ENCODE results near the gene RREB1. TPM values are rescaled to one million over a fixed set of nuclear protein-coding genes. Genes with fewer than 3 reads are reported as not detected.

Gene RREB1
- total RNA-seq, 2 donors from 2014 or later: 34.7 to 48.1 TPM

GRCh38 chr6:7138046-7138531 lies 30.3 kb downstream of the RREB1 start:
- Mint-ChIP-seq H3K27ac (peak overlapping the region; percentile 95), H3K4me1 (peaks cover 32% of the 10 kb centered on the region), H3K36me3 (ENCODE audit: low read depth) (no peaks in the 10 kb centered on the region), H3K4me3 (peak overlapping the region; percentile 87), H3K27me3 (no peaks in the 10 kb centered on the region)
- DNase-seq: no peak
- H3K9me3 ChIP-seq (ENCODE audit: control insufficient read depth, low read length, poor library complexity, severe bottlenecking): no peaks in the 10 kb centered on the region
- ATAC-seq: no peak

GRCh38 chr6:7138921-7139358 lies 31.2 kb downstream of the RREB1 start:
- peak overlapping the region; percentile 39 for H3K4me3 Mint-ChIP-seq
- peak in 2 of 3 donors; percentile 15 to 25 for DNase-seq
- ATAC-seq: peak; percentile 55
- peak overlapping the region; percentile 95 for H3K27ac Mint-ChIP-seq
- H3K9me3 ChIP-seq (ENCODE audit: control insufficient read depth, low read length, poor library complexity, severe bottlenecking): no peaks in the 10 kb centered on the region
- H3K4me1 Mint-ChIP-seq: peaks cover 30% of the 10 kb centered on the region
- H3K36me3 Mint-ChIP-seq (ENCODE audit: low read depth): no peaks in the 10 kb centered on the region
- no peaks in the 10 kb centered on the region for H3K27me3 Mint-ChIP-seq

GRCh38 chr6:7139835-7140470 lies 32.2 kb downstream of the RREB1 start:
- H3K27me3 Mint-ChIP-seq: no peaks in the 10 kb centered on the region

GRCh38 chr6:7140631-7141378 lies 33.0 kb downstream of the RREB1 start:
- peak overlapping the region; percentile 82 for H3K4me3 Mint-ChIP-seq
- peak; percentile 84 for ATAC-seq
- H3K9me3 ChIP-seq (ENCODE audit: control insufficient read depth, low read length, poor library complexity, severe bottlenecking): no peaks in the 10 kb centered on the region
- H3K4me1 Mint-ChIP-seq: peaks cover 40% of the 10 kb centered on the region
- H3K27ac Mint-ChIP-seq: peak overlapping the region; percentile 74
- no peaks in the 10 kb centered on the region for H3K36me3 Mint-ChIP-seq (ENCODE audit: low read depth)
- H3K27me3 Mint-ChIP-seq: no peaks in the 10 kb centered on the region
- peak; percentile 69 to 74 (median 70) for DNase-seq

More at GRCh38 chr6:7139835-7140470, 32.2 kb downstream of the RREB1 start:
- Mint-ChIP-seq H3K4me3 (peak overlapping the region; percentile 81), H3K36me3 (ENCODE audit: low read depth) (no peaks in the 10 kb centered on the region), H3K4me1 (peaks cover 32% of the 10 kb centered on the region), H3K27ac (peak overlapping the region; percentile 95)
- no peaks in the 10 kb centered on the region for H3K9me3 ChIP-seq (ENCODE audit: control insufficient read depth, low read length, poor library complexity, severe bottlenecking)
- ATAC-seq: no peak
- no peak for DNase-seq

GRCh38 chr6:7142228-7142801 lies 34.6 kb downstream of the RREB1 start:
- H3K27me3 Mint-ChIP-seq: no peaks in the 10 kb centered on the region
- H3K36me3 Mint-ChIP-seq (ENCODE audit: low read depth): no peaks in the 10 kb centered on the region
- no peaks in the 10 kb centered on the region for H3K9me3 ChIP-seq (ENCODE audit: control insufficient read depth, low read length, poor library complexity, severe bottlenecking)
- no peak for ATAC-seq
- peaks cover 48% of the 10 kb centered on the region for H3K4me1 Mint-ChIP-seq
- peak overlapping the region; percentile 61 for H3K4me3 Mint-ChIP-seq
- no peak for DNase-seq
- peak overlapping the region; percentile 61 for H3K27ac Mint-ChIP-seq

GRCh38 chr6:7142918-7143475 lies 35.2 kb downstream of the RREB1 start:
- Mint-ChIP-seq H3K27ac (no peak overlapping the region), H3K4me3 (peak overlapping the region; percentile 66), H3K27me3 (no peaks in the 10 kb centered on the region), H3K36me3 (ENCODE audit: low read depth) (no peaks in the 10 kb centered on the region), H3K4me1 (peaks cover 50% of the 10 kb centered on the region)
- ATAC-seq: no peak
- DNase-seq: no peak
- no peaks in the 10 kb centered on the region for H3K9me3 ChIP-seq (ENCODE audit: control insufficient read depth, low read length, poor library complexity, severe bottlenecking)

GRCh38 chr6:7143476-7143974 lies 35.8 kb downstream of the RREB1 start:
- no peaks in the 10 kb centered on the region for H3K36me3 Mint-ChIP-seq (ENCODE audit: low read depth)
- no peaks in the 10 kb centered on the region for H3K27me3 Mint-ChIP-seq
- no peak for DNase-seq
- H3K27ac Mint-ChIP-seq: no peak overlapping the region
- no peaks in the 10 kb centered on the region for H3K9me3 ChIP-seq (ENCODE audit: control insufficient read depth, low read length, poor library complexity, severe bottlenecking)
- peaks cover 48% of the 10 kb centered on the region for H3K4me1 Mint-ChIP-seq
- ATAC-seq: no peak
- peak overlapping the region; percentile 66 for H3K4me3 Mint-ChIP-seq

GRCh38 chr6:7144872-7145584 lies 37.3 kb downstream of the RREB1 start:
- H3K9me3 ChIP-seq (ENCODE audit: control insufficient read depth, low read length, poor library complexity, severe bottlenecking): no peaks in the 10 kb centered on the region
- no peak for DNase-seq
- no peaks in the 10 kb centered on the region for H3K27me3 Mint-ChIP-seq
- peak overlapping the region; percentile 5 for H3K4me3 Mint-ChIP-seq
- no peaks in the 10 kb centered on the region for H3K36me3 Mint-ChIP-seq (ENCODE audit: low read depth)
- H3K27ac Mint-ChIP-seq: no peak overlapping the region
- H3K4me1 Mint-ChIP-seq: peaks cover 45% of the 10 kb centered on the region
- no peak for ATAC-seq

GRCh38 chr6:7145585-7145884 lies 37.8 kb downstream of the RREB1 start:
- no peaks in the 10 kb centered on the region for H3K9me3 ChIP-seq (ENCODE audit: control insufficient read depth, low read length, poor library complexity, severe bottlenecking)
- peak overlapping the region; percentile 5 for H3K4me3 Mint-ChIP-seq
- ATAC-seq (no peak), DNase-seq (no peak)
- no peaks in the 10 kb centered on the region for H3K27me3 Mint-ChIP-seq
- no peaks in the 10 kb centered on the region for H3K36me3 Mint-ChIP-seq (ENCODE audit: low read depth)
- peaks cover 48% of the 10 kb centered on the region for H3K4me1 Mint-ChIP-seq
- H3K27ac Mint-ChIP-seq: no peak overlapping the region

GRCh38 chr6:7145885-7146828 lies 38.4 kb downstream of the RREB1 start:
- Mint-ChIP-seq H3K36me3 (ENCODE audit: low read depth) (no peaks in the 10 kb centered on the region), H3K27me3 (no peaks in the 10 kb centered on the region), H3K4me1 (peaks cover 52% of the 10 kb centered on the region), H3K27ac (no peak overlapping the region), H3K4me3 (peak overlapping the region; percentile 41)
- H3K9me3 ChIP-seq (ENCODE audit: control insufficient read depth, low read length, poor library complexity, severe bottlenecking): no peaks in the 10 kb centered on the region
- ATAC-seq: peak; percentile 50
- DNase-seq: no peak

GRCh38 chr6:7147051-7147671 lies 39.4 kb downstream of the RREB1 start:
- Mint-ChIP-seq H3K27me3 (no peaks in the 10 kb centered on the region), H3K27ac (no peak overlapping the region), H3K36me3 (ENCODE audit: low read depth) (no peaks in the 10 kb centered on the region), H3K4me3 (no peak overlapping the region), H3K4me1 (peaks cover 56% of the 10 kb centered on the region)
- no peaks in the 10 kb centered on the region for H3K9me3 ChIP-seq (ENCODE audit: control insufficient read depth, low read length, poor library complexity, severe bottlenecking)
- no peak for ATAC-seq
- no peak for DNase-seq

Data from T-helper 17 cell (primary cell).